K562 (cell line): Measurements from ENCODE around the gene CREG1. TPM values are rescaled to one million over a fixed set of nuclear protein-coding genes. Genes with fewer than 3 reads are reported as not detected.

Source experiments
- CBFA2T2 ChIP-seq: fragments of 450-650 bp; conservative IDR thresholded peaks from 2 replicates; pipeline ENCODE4 v1.6.1; 2017; ENCODE audit warnings: mild to moderate bottlenecking
- DPF2 ChIP-seq: fragments of 450-650 bp; IDR thresholded peaks from 2 replicates; pipeline ENCODE4 v1.6.1; 2016
- FOSL1 ChIP-seq: fragments of 200-800 bp; sonication (Bioruptor generic); conservative IDR thresholded peaks from 2 replicates; pipeline ENCODE4 v1.6.1; 2016; ENCODE audit warnings: missing genetic modification characterization, missing compliant biosample characterization
- HCFC1 ChIP-seq: IDR thresholded peaks from 2 replicates; pipeline ENCODE4 v1.6.1; 2012; ENCODE audit warnings: low read depth, low read length, improper control_type of control experiment
- HDAC1 ChIP-seq, 2 experiments: fragments of 450-650 bp; IDR thresholded peaks; 2 replicates each; pipeline ENCODE4 v1.6.1; 2016 to 2017; ENCODE audit warnings: inconsistent platforms in 1 of 2, mild to moderate bottlenecking in 1 of 2, moderate library complexity in 1 of 2
- JUN ChIP-seq, 2 experiments: sonication (generic) in 1 of 2; formaldehyde crosslinking in 1 of 2; IDR thresholded peaks; 2 replicates each; pipeline versions ENCODE4 v1.6.1 to v1.8.0; 2012 to 2022; ENCODE audit warnings: borderline replicate concordance in 2 of 2, mild to moderate bottlenecking in 2 of 2, improper control_type of control experiment in 1 of 2, low read depth in 1 of 2, low read length in 1 of 2, missing genetic modification reagents in 1 of 2
- KAT7 ChIP-seq: sonication (generic); formaldehyde crosslinking; IDR thresholded peaks from 2 replicates; pipeline ENCODE4 v1.8.0; 2022; ENCODE audit warnings: missing genetic modification reagents, mild to moderate bottlenecking, borderline replicate concordance
- KLF1 ChIP-seq: fragments of 450-650 bp; IDR thresholded peaks from 2 replicates; pipeline ENCODE4 v1.6.1; 2016; ENCODE audit warnings: missing genetic modification characterization, missing compliant biosample characterization
- MCM3 ChIP-seq: fragments of 450-650 bp; IDR thresholded peaks from 2 replicates; pipeline ENCODE4 v1.6.1; 2016
- MECOM ChIP-seq: fragments of 250-450 bp; sonication (Bioruptor Pico); IDR thresholded peaks from 2 replicates; pipeline ENCODE4 v1.8.0; 2022; ENCODE audit warnings: inconsistent platforms
- PTRF ChIP-seq: fragments of 450-650 bp; IDR thresholded peaks from 2 replicates; pipeline ENCODE4 v1.6.1; 2016; ENCODE audit warnings: mild to moderate bottlenecking, missing genetic modification characterization, missing compliant biosample characterization
- RAD51 ChIP-seq: fragments of 450-650 bp; IDR thresholded peaks from 2 replicates; pipeline ENCODE4 v1.7.1; 2016; ENCODE audit warnings: low read depth, mild to moderate bottlenecking, borderline replicate concordance
- RBM22 ChIP-seq: fragments of 200-400 bp; formaldehyde crosslinking; IDR thresholded peaks from 2 replicates; pipeline ENCODE4 v1.6.1; 2018; ENCODE audit warnings: low read length, low read depth; ENCODE audit not compliant: poor library complexity, severe bottlenecking
- TAL1 ChIP-seq: fragments of 450-650 bp; IDR thresholded peaks from 2 replicates; pipeline ENCODE4 v1.6.1; 2016; ENCODE audit warnings: mild to moderate bottlenecking
- XRCC3 ChIP-seq: fragments of 450-650 bp; IDR thresholded peaks from 2 replicates; pipeline ENCODE4 v1.6.1; 2017; ENCODE audit warnings: mild to moderate bottlenecking, moderate library complexity
- ZNF12 ChIP-seq: sonication (generic); formaldehyde crosslinking; IDR thresholded peaks from 2 replicates; pipeline ENCODE4 v1.4.0; 2020; ENCODE audit warnings: mild to moderate bottlenecking, missing genetic modification reagents
- ZNF133 ChIP-seq: fragments of 250-450 bp; sonication (Bioruptor Pico); IDR thresholded peaks from 2 replicates; pipeline ENCODE4 v1.4.0; 2020; ENCODE audit warnings: mild to moderate bottlenecking
- ZNF175 ChIP-seq: fragments of 200-800 bp; sonication (Bioruptor generic); IDR thresholded peaks from 2 replicates; pipeline ENCODE4 v1.6.1; 2016; ENCODE audit warnings: low read depth, mild to moderate bottlenecking, missing genetic modification characterization, missing compliant biosample characterization
- ZNF253 ChIP-seq: fragments of 250-450 bp; sonication (Bioruptor Pico); conservative IDR thresholded peaks from 2 replicates; pipeline ENCODE4 v1.6.1; 2021; ENCODE audit warnings: mild to moderate bottlenecking
- ZNF282 ChIP-seq: sonication (generic); formaldehyde crosslinking; IDR thresholded peaks from 2 replicates; pipeline ENCODE4 v1.8.1; 2023; ENCODE audit warnings: missing genetic modification reagents
- ZNF311 ChIP-seq: fragments of 250-450 bp; sonication (Bioruptor Pico); IDR thresholded peaks from 2 replicates; pipeline ENCODE4 v1.4.0; 2020; ENCODE audit warnings: mild to moderate bottlenecking, moderate library complexity
- ZNF778 ChIP-seq: fragments of 450-650 bp; formaldehyde crosslinking; IDR thresholded peaks from 2 replicates; pipeline ENCODE4 v1.4.0; 2020; ENCODE audit warnings: mild to moderate bottlenecking, moderate library complexity
- ZSCAN32 ChIP-seq: fragments of 450-650 bp; formaldehyde crosslinking; IDR thresholded peaks from 2 replicates; pipeline ENCODE4 v1.4.0; 2020; ENCODE audit warnings: mild to moderate bottlenecking, moderate library complexity
- ZZZ3 ChIP-seq: fragments of 450-650 bp; IDR thresholded peaks from 2 replicates; pipeline ENCODE4 v1.6.1; 2016; ENCODE audit warnings: antibody characterized with exemption, mild to moderate bottlenecking, moderate library complexity
- polyA plus RNA-seq, 8 experiments: library from polyadenylated mRNA; depleted of rRNA in 4 of 8; stranded (reverse) in 5 of 8; unstranded in 3 of 8; fragments of >200 nt; fragmentation: Nextera tagmentation in 2 of 8; fragmentation: Illumina TruSeq in 1 of 8; extraction: Ambion mirVana in 2 of 8; extraction: Trizol in 1 of 8; gene quantifications; 2 replicates each; pipeline versions ENCODE4 v1.2.1 to v1.2.3, GENCODE V29; 2011 to 2014; ENCODE audit warnings: inconsistent platforms in 1 of 8, missing spikeins in 1 of 8
- total RNA-seq, 7 experiments: library from RNA; depleted of rRNA in 6 of 7; stranded (reverse); fragments of >200 nt in 6 of 7; fragmentation: Illumina TruSeq in 2 of 7; extraction: Trizol in 2 of 7; gene quantifications; 2 replicates each; pipeline versions ENCODE4 v1.2.1 to v1.2.3, GENCODE V29; 2011 to 2021; ENCODE audit warnings: low replicate concordance in 1 of 7
- TF ChIP-seq, protein P1 (sequence below): conservative IDR thresholded peaks from 2 replicates; pipeline ENCODE4 v1.6.1; 2011; ENCODE audit warnings: low read depth, mild to moderate bottlenecking, low read length; ENCODE audit not compliant: control insufficient read depth
- TF ChIP-seq, protein P2 (sequence below): sonication (generic); formaldehyde crosslinking; IDR thresholded peaks from 2 replicates; pipeline ENCODE4 v1.8.0; 2022; ENCODE audit warnings: missing genetic modification reagents, mild to moderate bottlenecking, moderate library complexity, borderline replicate concordance
- TF ChIP-seq, protein P3 (sequence below): fragments of 150-350 bp; IDR thresholded peaks from 2 replicates; pipeline ENCODE4 v1.6.1; 2014; ENCODE audit warnings: low read depth, mild to moderate bottlenecking, low read length, borderline replicate concordance

CREG1 gene
- total and polyA plus RNA-seq, 9 of the 15 experiments (the other 6 are each of a cell fraction or from before 2014, with no cell fraction given) = 45.7 to 272 (median 161) TPM

DNA sequence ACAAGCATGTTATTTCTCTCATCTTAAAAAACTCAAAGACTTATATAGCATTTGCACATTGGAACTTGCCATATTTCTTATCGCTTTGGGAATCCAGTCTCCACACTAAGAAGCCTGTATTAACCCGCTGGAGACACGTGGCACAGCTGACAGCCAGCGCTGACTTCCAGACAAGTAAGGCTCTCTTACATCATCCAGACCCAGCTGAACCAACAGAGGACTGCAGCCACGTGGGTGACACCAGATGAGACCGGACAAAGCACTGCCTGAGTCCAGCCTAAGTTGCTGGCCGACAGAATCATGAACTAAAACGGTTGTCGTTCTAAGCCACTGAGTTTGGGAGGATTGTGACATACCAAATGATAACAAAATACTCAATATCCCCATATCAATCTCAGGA is 28.9 kb downstream of the CREG1 start (continued):
- TF ChIP-seq DPF2 (peak; percentile 35; the same call in 1 of the 2 replicates), PTRF (no peak), FOSL1 (no peak), KAT7 (CRISPR knock-in tag) (no peak), ZNF175 (CRISPR knock-in tag) (0 out of 2 replicates have a peak, but pooled peaks have one; percentile 41), KLF1 (no peak), ZSCAN32 (peak; percentile 48; the same call in 1 of the 2 replicates), ZNF282 (no peak), HCFC1 (no peak), ZNF12 (CRISPR knock-in tag) (no peak), MECOM (no peak), ZNF253 (CRISPR knock-in tag) (no peak), XRCC3 (no peak), ZNF778 (CRISPR knock-in tag) (no peak), CBFA2T2 (peak; percentile 55), TAL1 (no peak), RAD51 (peak; percentile 69), ZZZ3 (no peak), JUN (IDR thresholded peaks at IDR 0.05; ENCODE audit: borderline replicate concordance, low read depth, low read length) (peak; percentile 84), JUN (CRISPR knock-in tag; IDR thresholded peaks at IDR 0.05; ENCODE audit: borderline replicate concordance) (no peak), ZNF133 (CRISPR knock-in tag) (no peak), RBM22 (no peak), ZNF311 (CRISPR knock-in tag) (no peak), HDAC1 (IDR thresholded peaks at IDR 0.05) (peak in 1 of 2 experiments; percentile 76; a peak in 2 of 4 replicates), MCM3 (no peak)
- TF ChIP-seq, protein P1, sequence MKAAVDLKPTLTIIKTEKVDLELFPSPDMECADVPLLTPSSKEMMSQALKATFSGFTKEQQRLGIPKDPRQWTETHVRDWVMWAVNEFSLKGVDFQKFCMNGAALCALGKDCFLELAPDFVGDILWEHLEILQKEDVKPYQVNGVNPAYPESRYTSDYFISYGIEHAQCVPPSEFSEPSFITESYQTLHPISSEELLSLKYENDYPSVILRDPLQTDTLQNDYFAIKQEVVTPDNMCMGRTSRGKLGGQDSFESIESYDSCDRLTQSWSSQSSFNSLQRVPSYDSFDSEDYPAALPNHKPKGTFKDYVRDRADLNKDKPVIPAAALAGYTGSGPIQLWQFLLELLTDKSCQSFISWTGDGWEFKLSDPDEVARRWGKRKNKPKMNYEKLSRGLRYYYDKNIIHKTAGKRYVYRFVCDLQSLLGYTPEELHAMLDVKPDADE = no peak
- TF ChIP-seq, protein P2, sequence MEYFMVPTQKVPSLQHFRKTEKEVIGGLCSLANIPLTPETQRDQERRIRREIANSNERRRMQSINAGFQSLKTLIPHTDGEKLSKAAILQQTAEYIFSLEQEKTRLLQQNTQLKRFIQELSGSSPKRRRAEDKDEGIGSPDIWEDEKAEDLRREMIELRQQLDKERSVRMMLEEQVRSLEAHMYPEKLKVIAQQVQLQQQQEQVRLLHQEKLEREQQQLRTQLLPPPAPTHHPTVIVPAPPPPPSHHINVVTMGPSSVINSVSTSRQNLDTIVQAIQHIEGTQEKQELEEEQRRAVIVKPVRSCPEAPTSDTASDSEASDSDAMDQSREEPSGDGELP (CRISPR knock-in tag) = peak; percentile 97
- TF ChIP-seq, protein P3, sequence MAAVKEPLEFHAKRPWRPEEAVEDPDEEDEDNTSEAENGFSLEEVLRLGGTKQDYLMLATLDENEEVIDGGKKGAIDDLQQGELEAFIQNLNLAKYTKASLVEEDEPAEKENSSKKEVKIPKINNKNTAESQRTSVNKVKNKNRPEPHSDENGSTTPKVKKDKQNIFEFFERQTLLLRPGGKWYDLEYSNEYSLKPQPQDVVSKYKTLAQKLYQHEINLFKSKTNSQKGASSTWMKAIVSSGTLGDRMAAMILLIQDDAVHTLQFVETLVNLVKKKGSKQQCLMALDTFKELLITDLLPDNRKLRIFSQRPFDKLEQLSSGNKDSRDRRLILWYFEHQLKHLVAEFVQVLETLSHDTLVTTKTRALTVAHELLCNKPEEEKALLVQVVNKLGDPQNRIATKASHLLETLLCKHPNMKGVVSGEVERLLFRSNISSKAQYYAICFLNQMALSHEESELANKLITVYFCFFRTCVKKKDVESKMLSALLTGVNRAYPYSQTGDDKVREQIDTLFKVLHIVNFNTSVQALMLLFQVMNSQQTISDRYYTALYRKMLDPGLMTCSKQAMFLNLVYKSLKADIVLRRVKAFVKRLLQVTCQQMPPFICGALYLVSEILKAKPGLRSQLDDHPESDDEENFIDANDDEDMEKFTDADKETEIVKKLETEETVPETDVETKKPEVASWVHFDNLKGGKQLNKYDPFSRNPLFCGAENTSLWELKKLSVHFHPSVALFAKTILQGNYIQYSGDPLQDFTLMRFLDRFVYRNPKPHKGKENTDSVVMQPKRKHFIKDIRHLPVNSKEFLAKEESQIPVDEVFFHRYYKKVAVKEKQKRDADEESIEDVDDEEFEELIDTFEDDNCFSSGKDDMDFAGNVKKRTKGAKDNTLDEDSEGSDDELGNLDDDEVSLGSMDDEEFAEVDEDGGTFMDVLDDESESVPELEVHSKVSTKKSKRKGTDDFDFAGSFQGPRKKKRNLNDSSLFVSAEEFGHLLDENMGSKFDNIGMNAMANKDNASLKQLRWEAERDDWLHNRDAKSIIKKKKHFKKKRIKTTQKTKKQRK = no peak
